GM20431 (cell line): Measurements from ENCODE around the gene OR8K1.

Source experiments
- in situ Hi-C: fragments of 300-500 bp; cut with MseI, MboI; formaldehyde crosslinking; loops from one replicate; pipeline ENCODE4 v1.15.0; 2020; ENCODE audit warnings: low sequenced_read_pairs; ENCODE audit not compliant: unreplicated experiment

Gene OR8K1

DNA sequence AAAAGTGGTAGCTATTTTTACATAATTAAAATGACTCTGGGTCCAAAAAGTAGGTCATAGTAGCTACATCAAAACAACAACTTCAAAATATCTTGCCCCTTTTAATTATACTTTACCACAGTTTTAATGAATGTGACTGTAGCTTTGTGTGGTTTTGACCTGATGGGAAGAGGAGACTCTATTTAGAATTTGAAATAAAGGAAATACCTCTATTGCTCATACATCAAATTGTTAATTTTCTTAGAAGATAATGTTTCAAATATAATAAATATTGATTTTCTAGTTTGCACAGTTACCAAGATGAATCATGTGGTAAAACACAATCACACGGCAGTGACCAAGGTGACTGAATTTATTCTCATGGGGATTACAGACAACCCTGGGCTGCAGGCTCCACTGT is at the start of gene OR8K1:
Gene OR8K1 (plus strand): TSS at position 301 of the 400 bp plus-strand sequence. CDS start 0 bp downstream, at position 301.
- in situ Hi-C loops, result no loop called here

DNA sequence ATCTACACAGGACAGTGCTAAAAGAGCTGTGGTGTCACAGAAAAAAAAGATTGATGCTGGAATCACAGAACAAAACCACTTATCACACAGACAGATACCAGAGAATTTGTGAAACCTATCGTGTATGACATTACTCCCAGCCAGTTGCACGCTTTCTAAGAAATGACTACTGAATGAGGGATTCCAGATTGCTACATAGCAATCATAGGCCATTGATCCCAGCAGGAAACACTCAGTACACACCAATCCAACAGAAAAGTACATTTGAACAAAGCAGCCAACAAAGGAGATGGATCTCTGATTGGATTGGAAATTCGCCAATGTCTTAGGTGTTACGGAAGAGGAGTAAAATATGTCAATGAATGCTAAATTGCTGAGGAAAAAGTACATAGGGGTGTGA is 48.9 kb upstream of the OR8K1 start:
- in situ Hi-C loops, result no loop called here

DNA sequence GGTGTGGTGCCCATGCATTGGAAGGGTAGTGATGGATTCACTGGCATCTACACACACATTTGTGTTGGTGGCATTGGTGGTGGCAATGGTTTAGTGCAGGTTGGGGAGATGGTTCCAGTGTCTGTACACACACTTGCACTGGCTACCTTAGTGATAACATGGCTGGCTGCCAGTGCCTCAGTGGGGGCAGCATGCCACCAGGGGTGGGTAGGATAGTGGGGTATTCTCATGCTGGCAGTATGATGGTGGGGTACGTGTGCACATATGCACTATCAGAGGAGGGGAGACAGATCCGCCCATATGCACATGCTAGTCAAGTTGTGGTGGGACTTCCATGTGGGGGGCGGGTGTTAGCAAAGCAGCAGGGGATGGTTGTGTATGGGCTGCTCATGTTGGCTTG is 38.0 kb upstream of the OR8K1 start:
- in situ Hi-C loops, result no loop called here

DNA sequence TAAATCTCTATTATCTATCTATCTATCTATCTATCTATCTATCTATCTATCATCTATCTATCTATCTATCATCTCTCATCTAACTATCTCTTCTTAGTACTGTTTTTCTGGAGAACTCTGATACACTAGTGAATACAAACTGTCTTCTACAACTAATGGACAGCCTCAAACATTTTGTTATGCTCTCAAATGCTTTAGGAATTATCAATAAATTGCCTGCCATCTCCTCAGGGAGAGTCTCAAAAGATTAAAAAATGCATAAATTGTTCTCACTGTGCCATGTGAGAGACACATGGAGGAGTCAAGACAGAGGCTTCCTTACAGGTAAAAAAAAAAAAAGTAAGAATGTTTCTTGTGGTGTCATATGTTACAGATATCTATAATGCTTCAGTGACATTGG is 31.0 kb upstream of the OR8K1 start, which contains the start of gene OR8K3:
Gene OR8K3 (plus strand): TSS at position 301 of the 400 bp plus-strand sequence. CDS start 3,163 bp downstream, outside the sequence.
- in situ Hi-C loops, result no loop called here

DNA sequence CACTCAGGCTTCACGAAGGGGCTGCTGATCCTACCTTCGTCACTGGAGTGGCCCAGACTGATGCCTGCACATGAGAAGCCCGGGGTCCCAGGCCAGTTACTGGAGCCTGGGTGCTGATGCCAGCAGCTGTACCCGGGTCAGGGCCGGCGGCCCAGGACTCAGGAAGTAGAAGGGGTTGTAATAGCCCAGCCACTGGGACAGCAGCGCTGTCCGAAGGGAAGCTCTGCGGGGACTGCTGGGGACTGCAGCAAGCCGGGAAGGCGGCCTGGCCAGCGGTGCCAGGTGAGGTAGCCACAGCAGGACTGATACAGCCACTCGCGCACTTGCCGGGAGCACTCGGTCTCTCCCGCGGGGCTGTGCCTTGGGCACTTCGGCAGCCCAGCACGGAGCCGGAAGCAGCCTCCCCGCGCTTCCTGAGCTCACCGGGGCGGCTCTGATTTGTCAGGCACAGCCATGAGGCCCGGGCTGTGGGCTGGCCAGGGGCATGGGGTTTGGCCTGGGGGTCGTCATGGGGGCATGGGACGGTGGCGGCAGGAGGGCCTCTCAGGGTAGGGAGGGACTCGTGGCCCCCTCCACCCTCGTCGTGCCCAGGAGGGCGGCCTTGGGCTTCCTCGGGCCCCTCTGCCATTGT is 13.9 kb upstream of the OR8K1 start:
- in situ Hi-C loops, result no loop called here

DNA sequence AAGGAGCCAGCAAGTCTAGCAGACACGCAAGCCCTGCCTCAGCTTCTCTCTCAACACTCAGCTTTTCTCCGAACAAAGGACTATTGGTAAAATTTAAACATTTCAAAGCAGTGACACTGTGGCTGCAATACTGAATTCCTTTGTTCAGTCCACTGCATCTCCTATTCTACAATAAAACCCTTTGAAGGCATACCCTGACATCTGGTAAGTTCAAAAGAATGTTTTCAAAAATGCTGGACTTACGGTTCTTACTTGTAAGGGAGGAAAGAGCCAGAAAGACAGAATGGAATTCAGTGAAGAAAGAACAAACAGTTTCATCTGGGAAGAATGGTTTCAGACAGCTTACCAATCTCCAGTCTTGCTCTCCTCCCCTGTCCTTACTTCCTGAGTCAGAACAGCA is 12.7 kb upstream of the OR8K1 start:
- in situ Hi-C loops, result no loop called here

DNA sequence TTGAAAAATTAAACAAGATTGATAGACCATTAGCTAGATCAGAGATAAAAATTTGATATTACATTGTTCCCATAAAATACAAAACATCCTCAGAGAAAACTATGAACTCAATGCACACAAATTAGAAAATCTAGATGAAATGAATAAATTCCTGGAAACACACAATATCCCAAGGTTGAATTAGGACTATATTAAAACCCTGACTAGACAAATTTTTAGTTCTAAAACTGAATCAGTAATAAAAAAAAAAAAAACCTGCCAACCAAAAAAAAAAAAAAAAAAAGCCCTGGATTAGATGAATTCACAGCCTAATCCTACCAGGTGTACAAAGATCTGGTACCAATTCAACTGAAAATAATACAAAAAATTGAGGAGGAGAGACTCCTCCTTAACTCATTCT is 5.5 kb upstream of the OR8K1 start:
- in situ Hi-C loops, result no loop called here

DNA sequence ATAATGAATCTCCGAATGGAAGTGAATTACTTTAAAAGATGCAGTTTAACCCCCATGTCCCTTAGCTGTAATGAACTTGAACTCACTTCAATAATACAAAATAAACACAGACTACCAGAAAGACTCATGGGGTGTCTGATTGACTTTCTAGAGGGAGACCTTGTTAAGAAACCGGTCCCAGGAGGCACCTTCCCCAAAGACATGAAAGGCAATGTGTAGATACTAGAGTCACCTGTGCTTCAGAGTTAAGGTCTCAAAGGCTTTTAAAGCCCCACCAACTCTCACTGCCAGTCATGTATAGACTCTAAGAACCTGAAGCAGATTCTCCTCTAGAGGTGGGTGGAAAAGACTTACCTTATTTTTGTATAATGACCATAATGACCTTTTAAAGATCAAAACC is 8.2 kb downstream of the OR8K1 start, which contains the start of gene OR8J1:
Gene OR8J1 (plus strand): TSS at position 301 of the 400 bp plus-strand sequence. CDS start 5,956 bp downstream, outside the sequence.
- in situ Hi-C loops, result no loop called here

DNA sequence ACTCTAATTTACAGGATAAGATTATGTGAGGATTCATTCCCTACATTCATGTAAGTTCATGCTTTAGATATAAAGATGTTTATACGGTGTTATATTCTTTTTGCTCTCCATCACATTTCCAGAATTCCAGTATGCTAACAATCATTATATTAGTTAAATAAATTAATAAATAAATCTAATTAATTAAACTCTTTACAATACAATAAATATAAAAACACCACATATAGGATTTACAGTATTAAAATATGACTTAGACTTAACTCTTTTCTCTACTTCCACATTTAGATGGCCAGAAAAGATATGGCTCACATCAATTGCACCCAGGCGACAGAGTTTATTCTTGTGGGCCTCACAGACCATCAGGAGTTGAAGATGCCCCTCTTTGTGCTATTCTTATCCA is 29.5 kb downstream of the OR8K1 start, which contains the start of gene OR8U1:
Gene OR8U1 (plus strand): TSS at position 301 of the 400 bp plus-strand sequence. CDS start 0 bp downstream, at position 301.
- in situ Hi-C loops, result no loop called here

DNA sequence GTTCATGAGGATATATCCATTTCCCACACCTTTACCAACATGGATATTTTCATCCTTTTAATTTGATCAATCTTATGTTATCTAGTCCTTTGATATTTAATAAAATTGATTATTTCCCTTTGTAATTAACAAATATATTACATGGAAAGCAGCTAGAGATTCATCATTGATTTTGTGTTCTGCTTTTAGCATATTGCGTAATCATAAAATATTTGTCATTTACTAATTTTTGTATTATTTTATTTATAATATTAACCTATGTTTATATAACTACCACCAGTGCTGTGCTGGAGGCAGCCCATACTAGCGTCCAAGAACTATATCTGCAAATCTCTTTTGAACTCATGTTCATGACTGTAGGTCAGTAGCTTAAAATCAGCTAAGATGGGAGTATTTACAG is 34.3 kb downstream of the OR8K1 start:
- in situ Hi-C loops, result no loop called here

DNA sequence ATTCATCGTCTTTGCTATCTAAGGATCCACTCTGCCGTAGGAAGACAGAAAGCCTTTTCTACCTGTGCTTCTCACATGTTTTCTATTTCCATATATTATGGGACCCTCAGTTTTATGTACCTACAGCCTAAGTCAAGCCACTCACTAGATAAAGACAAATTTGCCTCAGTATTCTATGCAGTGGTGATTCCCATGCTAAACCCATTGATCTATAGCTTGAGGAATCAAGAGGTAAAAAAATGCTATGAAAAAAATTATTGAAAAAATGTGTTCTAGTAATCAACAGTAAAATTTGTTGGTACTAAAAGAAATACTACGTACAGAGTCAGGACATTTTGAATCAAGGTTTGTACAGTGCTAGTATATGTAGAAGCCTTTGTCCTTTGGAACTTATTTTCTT is 48.5 kb downstream of the OR8K1 start:
- in situ Hi-C loops, result no loop called here

DNA sequence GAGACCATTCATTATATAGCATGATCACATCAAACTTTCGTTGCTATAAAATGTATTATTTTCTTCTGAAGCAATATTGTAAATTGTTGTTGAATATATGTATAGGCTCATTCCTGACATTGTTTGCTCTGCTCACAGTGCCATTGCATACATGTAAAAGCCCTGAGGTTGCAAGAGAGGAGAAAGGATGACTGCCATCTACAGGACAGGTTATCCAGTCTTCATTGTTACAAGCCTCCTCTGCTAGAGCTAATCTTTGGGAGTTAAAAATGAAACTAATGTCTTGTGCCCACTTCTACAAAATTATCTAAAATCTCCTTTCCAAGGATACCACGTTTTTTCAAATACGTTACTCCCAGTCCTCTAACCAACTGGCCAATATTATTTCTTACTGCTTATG is 50.2 kb downstream of the OR8K1 start:
- in situ Hi-C loops, result no loop called here
